Esophagus squamous epithelium (tissue), 5 donors: ENCODE measurements around the gene POM121L2. TPM values are rescaled to one million over a fixed set of nuclear protein-coding genes. Genes with fewer than 3 reads are reported as not detected.

Experiments used
- DNase-seq: peaks from one replicate; lab custom pipeline; 2025; lab: John Stamatoyannopoulos, UW
- H3K27ac ChIP-seq, 4 donors: fragments of 200-600 bp; sonication (generic); one replicate each; pipeline ENCODE4 v1.5.1; 2016 to 2019; ENCODE audit warnings: mild to moderate bottlenecking in 1 of 4
- H3K27me3 ChIP-seq, 4 donors: fragments of 200-600 bp; sonication (generic); 1 replicate in 3 of 4; 2 replicates in 1 of 4; pipeline versions ENCODE4 v1.5.1 to v1.6.0; 2017 to 2021; ENCODE audit warnings: antibody characterized with exemption in 1 of 4
- H3K36me3 ChIP-seq, 3 donors: fragments of 200-600 bp; sonication (generic); one replicate each; pipeline ENCODE4 v1.5.1; 2016 to 2019
- H3K4me1 ChIP-seq, 3 donors: fragments of 200-600 bp; sonication (generic); one replicate each; pipeline ENCODE4 v1.5.1; 2017 to 2019
- H3K4me3 ChIP-seq, 4 donors: fragments of 200-600 bp; sonication (generic); 1 replicate in 3 of 4; 2 replicates in 1 of 4; pipeline ENCODE4 v1.5.1; 2016 to 2019; ENCODE audit warnings: mild to moderate bottlenecking in 2 of 4, moderate library complexity in 1 of 4
- H3K9me3 ChIP-seq, 3 donors: fragments of 200-600 bp; sonication (generic); one replicate each; pipeline ENCODE4 v1.5.1; 2016 to 2019
- POLR2A ChIP-seq, 4 donors: fragments of 450-650 bp; IDR thresholded peaks; one replicate each; pipeline ENCODE4 v1.6.1; 2017; ENCODE audit warnings: antibody characterized with exemption in 4 of 4, mild to moderate bottlenecking in 4 of 4, moderate library complexity in 3 of 4
- WGBS, 2 donors: methylation state at CpG; one replicate each; pipeline ENCODE4 v1.1.5; 2018; 5-methylcytosine and 5-hydroxymethylcytosine counted together
- intact Hi-C: fragments of 100-400 bp; cut with DNase I; formaldehyde crosslinking; loops from one replicate; pipeline ENCODE4 v1.15.0; 2022
- total RNA-seq, 4 donors: library from RNA; depleted of rRNA; stranded (reverse); fragments of >200 nt; gene quantifications; one replicate each; pipeline ENCODE4 v1.1.0, GENCODE V29; 2016
- TF ChIP-seq, protein P1 (sequence below), 6 experiments: fragments of 450-650 bp in 4 of 6; fragments of 200-600 bp in 2 of 6; sonication (generic) in 2 of 6; IDR thresholded peaks; one replicate each; pipeline ENCODE4 v1.5.1; 2016 to 2019; ENCODE audit warnings: antibody characterized with exemption in 6 of 6, mild to moderate bottlenecking in 4 of 6, moderate library complexity in 4 of 6
- donor health status: DM: yes; HTN: yes; CAD: no.

Gene POM121L2
- total RNA-seq, 4 donors from 2014 or later: not detected

DNA sequence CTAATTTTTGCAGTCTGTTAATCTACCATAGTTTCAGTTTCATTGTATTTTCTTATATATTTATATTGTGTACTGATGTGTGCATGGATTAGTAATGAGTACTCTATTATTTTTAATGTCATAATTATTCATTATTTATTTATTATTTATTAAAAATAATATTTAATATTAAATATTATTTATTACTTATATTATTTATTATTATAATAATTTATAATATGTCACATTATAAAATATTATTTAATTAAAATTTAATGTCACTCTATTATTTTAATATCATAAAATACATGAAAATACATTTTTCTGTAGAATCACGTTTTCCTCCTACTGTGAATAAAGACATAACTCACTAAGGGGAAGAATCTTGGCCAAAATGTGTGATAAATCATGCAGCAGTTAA is 30.5 kb downstream of the POM121L2 start:
- H3K27me3 ChIP-seq: peaks cover 0 to 100% (median 21%) of the 10 kb centered on the region in 4 donors
- H3K9me3 ChIP-seq: peaks cover 0 to 19% (median 13%) of the 10 kb centered on the region in 3 donors
- TF ChIP-seq, protein P1, sequence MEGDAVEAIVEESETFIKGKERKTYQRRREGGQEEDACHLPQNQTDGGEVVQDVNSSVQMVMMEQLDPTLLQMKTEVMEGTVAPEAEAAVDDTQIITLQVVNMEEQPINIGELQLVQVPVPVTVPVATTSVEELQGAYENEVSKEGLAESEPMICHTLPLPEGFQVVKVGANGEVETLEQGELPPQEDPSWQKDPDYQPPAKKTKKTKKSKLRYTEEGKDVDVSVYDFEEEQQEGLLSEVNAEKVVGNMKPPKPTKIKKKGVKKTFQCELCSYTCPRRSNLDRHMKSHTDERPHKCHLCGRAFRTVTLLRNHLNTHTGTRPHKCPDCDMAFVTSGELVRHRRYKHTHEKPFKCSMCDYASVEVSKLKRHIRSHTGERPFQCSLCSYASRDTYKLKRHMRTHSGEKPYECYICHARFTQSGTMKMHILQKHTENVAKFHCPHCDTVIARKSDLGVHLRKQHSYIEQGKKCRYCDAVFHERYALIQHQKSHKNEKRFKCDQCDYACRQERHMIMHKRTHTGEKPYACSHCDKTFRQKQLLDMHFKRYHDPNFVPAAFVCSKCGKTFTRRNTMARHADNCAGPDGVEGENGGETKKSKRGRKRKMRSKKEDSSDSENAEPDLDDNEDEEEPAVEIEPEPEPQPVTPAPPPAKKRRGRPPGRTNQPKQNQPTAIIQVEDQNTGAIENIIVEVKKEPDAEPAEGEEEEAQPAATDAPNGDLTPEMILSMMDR (IDR thresholded peaks at IDR 0.05): no peak
- TF ChIP-seq POLR2A (IDR thresholded peaks at IDR 0.05): no peak
- H3K4me1 ChIP-seq: peaks cover 0 to 13% (median 4%) of the 10 kb centered on the region in 3 donors
- intact Hi-C loops: no loop called here
- no peaks in the 10 kb centered on the region for H3K36me3 ChIP-seq
- no peak overlapping the region for H3K27ac ChIP-seq
- H3K4me3 ChIP-seq: no peak overlapping the region
- DNase-seq: no peak
- WGBS, 2 donors: 39 to 51% methylated on average over 1 of the region's 1 CpG

GRCh38 chr6:27281105-27281539 is 31.0 kb downstream of the POM121L2 start:
- TF ChIP-seq POLR2A (IDR thresholded peaks at IDR 0.05): no peak
- TF ChIP-seq, protein P1 (IDR thresholded peaks at IDR 0.05): no peak
- Histone ChIP-seq H3K9me3 (peaks cover 0 to 16% (median 13%) of the 10 kb centered on the region in 3 donors), H3K36me3 (no peaks in the 10 kb centered on the region), H3K27me3 (peaks cover 0 to 100% (median 22%) of the 10 kb centered on the region in 4 donors), H3K4me3 (no peak overlapping the region), H3K27ac (no peak overlapping the region), H3K4me1 (peaks cover 0 to 13% (median 4%) of the 10 kb centered on the region in 3 donors)
- 8 to 12% methylated on average over 12 to 13 of the region's 13 CpGs for WGBS, 2 donors
- no peak for DNase-seq
- intact Hi-C loops: no loop called here

DNA sequence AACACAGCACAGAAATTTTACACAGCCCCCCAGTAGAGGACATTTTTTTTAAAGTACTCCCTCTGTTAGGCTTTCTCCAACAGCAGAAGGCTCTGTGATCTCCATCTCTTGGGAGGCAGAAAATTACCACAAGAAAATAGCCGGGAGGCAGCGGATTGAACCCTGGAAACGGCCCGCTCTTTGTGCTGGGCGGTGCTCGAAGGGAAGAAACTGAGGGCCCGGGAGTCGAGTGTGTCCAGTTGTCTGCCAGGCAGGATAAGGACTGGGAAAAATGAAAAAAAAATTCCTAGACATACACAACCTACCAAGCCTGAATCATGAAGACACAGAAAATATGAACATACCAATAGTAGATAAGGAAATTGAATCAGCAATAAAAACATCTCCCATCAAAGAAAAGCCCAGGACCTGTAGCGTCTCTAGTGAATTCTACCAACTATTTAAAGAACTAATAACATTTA is 31.5 kb downstream of the POM121L2 start:
- intact Hi-C loops: no loop called here
- peaks cover 0 to 100% (median 23%) of the 10 kb centered on the region in 4 donors for H3K27me3 ChIP-seq
- 4 to 10% methylated on average over 9 of the region's 9 CpGs for WGBS, 2 donors
- no peaks in the 10 kb centered on the region for H3K36me3 ChIP-seq
- no peak for DNase-seq
- peaks cover 0 to 13% (median 13%) of the 10 kb centered on the region in 3 donors for H3K9me3 ChIP-seq
- no peak overlapping the region for H3K27ac ChIP-seq
- H3K4me3 ChIP-seq: no peak overlapping the region
- H3K4me1 ChIP-seq: peaks cover 0 to 13% (median 4%) of the 10 kb centered on the region in 3 donors
- no peak for TF ChIP-seq POLR2A (IDR thresholded peaks at IDR 0.05)
- TF ChIP-seq, protein P1 (IDR thresholded peaks at IDR 0.05): no peak

DNA sequence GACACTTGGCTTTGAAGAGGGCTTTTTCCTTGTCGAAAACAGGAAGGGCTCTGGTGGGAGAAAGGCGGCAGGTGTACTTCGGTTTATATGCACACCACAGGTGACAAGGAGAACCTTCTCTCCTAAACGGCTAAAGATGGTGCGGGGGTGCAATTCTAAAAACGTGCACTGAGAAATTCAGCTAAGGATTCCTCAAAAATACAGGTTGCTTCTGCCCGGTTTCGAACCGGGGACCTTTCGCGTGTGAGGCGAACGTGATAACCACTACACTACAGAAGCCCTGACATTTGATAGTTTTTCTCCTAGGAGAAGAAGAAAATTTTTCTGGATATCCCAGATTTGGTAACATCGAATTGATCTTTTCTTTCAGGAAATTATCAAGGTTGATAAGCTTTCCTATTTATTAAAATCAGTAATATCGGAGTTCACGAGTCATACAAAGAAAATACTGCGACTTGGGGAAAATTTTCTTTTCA is 32.0 kb downstream of the POM121L2 start:
- Histone ChIP-seq H3K4me3 (peak overlapping the region in 2 of 4 donors; percentile 11 to 21), H3K27ac (no peak overlapping the region), H3K9me3 (peaks cover 0 to 13% (median 13%) of the 10 kb centered on the region in 3 donors), H3K4me1 (peaks cover 0 to 13% (median 4%) of the 10 kb centered on the region in 3 donors), H3K27me3 (peaks cover 0 to 100% (median 23%) of the 10 kb centered on the region in 4 donors), H3K36me3 (no peaks in the 10 kb centered on the region)
- no peak for DNase-seq
- intact Hi-C loops: no loop called here
- 4 to 10% methylated on average over 13 to 17 of the region's 17 CpGs for WGBS, 2 donors
- TF ChIP-seq POLR2A (IDR thresholded peaks at IDR 0.05): no peak
- TF ChIP-seq, protein P1 (IDR thresholded peaks at IDR 0.05): no peak

GRCh38 chr6:27279513-27280063 is 32.5 kb downstream of the POM121L2 start:
- no peak for DNase-seq
- Histone ChIP-seq H3K27ac (no peak overlapping the region), H3K36me3 (no peaks in the 10 kb centered on the region), H3K4me3 (peak overlapping the region in 2 of 4 donors; percentile 11 to 21), H3K4me1 (peaks cover 0 to 13% (median 4%) of the 10 kb centered on the region in 3 donors), H3K27me3 (peaks cover 0 to 100% (median 23%) of the 10 kb centered on the region in 4 donors), H3K9me3 (peaks cover 0 to 13% (median 13%) of the 10 kb centered on the region in 3 donors)
- WGBS, 2 donors: 11 to 15% methylated on average over 6 to 14 of the region's 24 CpGs
- TF ChIP-seq, protein P1 (IDR thresholded peaks at IDR 0.05): no peak
- TF ChIP-seq POLR2A (IDR thresholded peaks at IDR 0.05): no peak
- intact Hi-C loops: no loop called here
